Measurements from ENCODE around the gene SLC9A9.

GRCh38 chr3:143311096-143311495, 537.2 kb downstream of the SLC9A9 start:
- TF ChIP-seq CTCF (IDR thresholded peaks at IDR 0.05): no peak
- no peak for TF ChIP-seq POLR2AphosphoS5 (IDR thresholded peaks at IDR 0.05)
- TF ChIP-seq POLR2A (IDR thresholded peaks at IDR 0.05): no peak

Data from prostate gland (tissue), 2 donors.